PC-3 (cell line): ENCODE measurements around the gene EREG. TPM values are rescaled to one million over a fixed set of nuclear protein-coding genes. Genes with fewer than 3 reads are reported as not detected.
A peak's percentile ranks its signal among the peaks of the same experiment; 100 is the strongest.
"Not testable (repeated sequence)": the region's sequence is repeated elsewhere in the genome, so short reads cannot be mapped to it uniquely, and the experiment has no call there.

Source experiments
- ATAC-seq: fragments of 200-7000 bp; cut with Tn5 transposase; 2 replicates; pipeline ENCODE4 v1.9.1; 2020; ENCODE audit warnings: mild to moderate bottlenecking, moderate library complexity
- BruUV-seq: library from RNA; stranded (reverse); fragments of 400-500 nt; replicated peaks from 2 replicates; lab custom pipeline; 2021; lab: Mats Ljungman, UMichigan
- CTCF ChIA-PET: fragments of 300-600 bp; sonication (Branson Sonifier 250); formaldehyde crosslinking; loops from one replicate; lab custom pipeline; 2022; ENCODE audit warnings: antibody characterized with exemption; lab: Charles Lee
- POLR2A ChIA-PET: fragments of 300-600 bp; sonication (Branson Sonifier 250); formaldehyde crosslinking; loops from one replicate; lab custom pipeline; 2022; ENCODE audit warnings: antibody characterized with exemption; ENCODE audit not compliant: unreplicated experiment; lab: Charles Lee
- DNase-seq: peaks from one replicate; pipeline ENCODE4 v3.0.0-alpha.2; 2015
- H2AFZ ChIP-seq: fragments of 300-600 bp; sonication (generic); 2 replicates; pipeline ENCODE4 v1.6.0; 2016; ENCODE audit warnings: antibody characterized with exemption, low read length
- H3F3A ChIP-seq: fragments of 300-600 bp; sonication (generic); one replicate; pipeline ENCODE4 v1.6.0; 2017; ENCODE audit warnings: antibody characterized with exemption, low read length, control low read depth, mild to moderate bottlenecking; ENCODE audit not compliant: unreplicated experiment
- H3K27ac ChIP-seq: fragments of 300-600 bp; sonication (generic); 2 replicates; pipeline ENCODE4 v1.5.1; 2016; ENCODE audit warnings: mild to moderate bottlenecking, low read length
- H3K27me3 ChIP-seq: fragments of 300-600 bp; sonication (generic); 2 replicates; pipeline ENCODE4 v1.6.1; 2016; ENCODE audit warnings: low read length, mixed read lengths
- H3K36me3 ChIP-seq: fragments of 300-600 bp; sonication (generic); 2 replicates; pipeline ENCODE4 v1.6.1; 2016; ENCODE audit warnings: low read depth, mixed run types, low read length, mixed read lengths
- H3K4me1 ChIP-seq: fragments of 300-600 bp; sonication (generic); 2 replicates; pipeline ENCODE4 v1.5.1; 2016; ENCODE audit warnings: low read length; ENCODE audit not compliant: insufficient read depth
- H3K4me2 ChIP-seq: fragments of 300-600 bp; sonication (generic); 2 replicates; pipeline ENCODE4 v1.6.0; 2016; ENCODE audit warnings: low read length
- H3K4me3 ChIP-seq: fragments of 300-600 bp; sonication (generic); 2 replicates; pipeline ENCODE4 v1.5.1; 2016; ENCODE audit warnings: mild to moderate bottlenecking, low read length, mixed read lengths
- H3K79me2 ChIP-seq: fragments of 300-600 bp; sonication (generic); 2 replicates; pipeline ENCODE4 v1.6.1; 2017; ENCODE audit warnings: low read length, mixed read lengths
- H3K9ac ChIP-seq: fragments of 300-600 bp; sonication (generic); 2 replicates; pipeline ENCODE4 v1.6.0; 2016; ENCODE audit warnings: mild to moderate bottlenecking, low read length
- H3K9me2 ChIP-seq: fragments of 300-600 bp; sonication (generic); replicated peaks from 2 replicates; pipeline ENCODE4 v1.6.1; 2016; ENCODE audit warnings: mixed run types, low read length, mixed read lengths
- H3K9me3 ChIP-seq: fragments of 300-600 bp; sonication (generic); 2 replicates; pipeline ENCODE4 v1.6.1; 2016; ENCODE audit warnings: low read length, mixed read lengths
- H4K20me1 ChIP-seq: fragments of 300-600 bp; sonication (generic); 2 replicates; pipeline ENCODE4 v1.6.1; 2016; ENCODE audit warnings: low read length, mixed read lengths
- EZH2 ChIP-seq: fragments of 300-600 bp; sonication (generic); IDR thresholded peaks from one replicate; pipeline ENCODE4 v1.6.1; 2017; ENCODE audit warnings: antibody characterized with exemption, mild to moderate bottlenecking, low read length; ENCODE audit not compliant: unreplicated experiment
- EZH2phosphoT487 ChIP-seq: fragments of 300-600 bp; sonication (generic); IDR thresholded peaks from 2 replicates; pipeline ENCODE4 v1.6.1; 2018; ENCODE audit warnings: mild to moderate bottlenecking, antibody characterized with exemption, low read length, borderline replicate concordance
- intact Hi-C: fragments of 100-400 bp; cut with micrococcal nuclease; formaldehyde crosslinking; loops from 2 replicates; pipeline ENCODE4 v1.9.0; 2023
- total RNA-seq: library from RNA; depleted of rRNA; stranded (reverse); fragments of >200 nt; gene quantifications from 2 replicates; pipeline ENCODE4 v1.2.3, GENCODE V29; 2014
- TF ChIP-seq, protein P1 (sequence below): fragments of 300-600 bp; sonication (generic); conservative IDR thresholded peaks from 2 replicates; pipeline ENCODE4 v1.5.1; 2017; ENCODE audit warnings: antibody characterized with exemption, low read depth, mild to moderate bottlenecking, low read length

EREG gene
- total RNA-seq, 1 experiment from 2014 or later: 2.2 TPM

- H3F3A ChIP-seq: peaks cover 4% of the 10 kb centered on the region
- no peaks in the 10 kb centered on the region for H4K20me1 ChIP-seq
- H3K9me3 ChIP-seq: no peaks in the 10 kb centered on the region
- TSS peak; percentile 99 for BruUV-seq
- H3K9me2 ChIP-seq: no peaks in the 10 kb centered on the region
- intact Hi-C loops: loop anchor here (5.0 kb wide), 2 partner anchors 49 to 134 kb away; partner anchors contain the start of gene AREG
- H3K9ac ChIP-seq: peak overlapping the region; percentile 83
- H2AFZ ChIP-seq: peak overlapping the region; percentile 63
- peaks cover 29% of the 10 kb centered on the region for H3K4me1 ChIP-seq
- no peaks in the 10 kb centered on the region for H3K79me2 ChIP-seq
- no peaks in the 10 kb centered on the region for H3K27me3 ChIP-seq
- ChIA-PET POLR2A (interaction anchor here (0.6 kb wide), 1 partner anchor 9 kb away, joined by 4 read pairs; no protein-coding TSS in a partner anchor), CTCF (no interaction called here)
- peak overlapping the region; percentile 33 for H3K27ac ChIP-seq
- TF ChIP-seq EZH2phosphoT487: no peak
- no peak for TF ChIP-seq EZH2
- TF ChIP-seq, protein P1, sequence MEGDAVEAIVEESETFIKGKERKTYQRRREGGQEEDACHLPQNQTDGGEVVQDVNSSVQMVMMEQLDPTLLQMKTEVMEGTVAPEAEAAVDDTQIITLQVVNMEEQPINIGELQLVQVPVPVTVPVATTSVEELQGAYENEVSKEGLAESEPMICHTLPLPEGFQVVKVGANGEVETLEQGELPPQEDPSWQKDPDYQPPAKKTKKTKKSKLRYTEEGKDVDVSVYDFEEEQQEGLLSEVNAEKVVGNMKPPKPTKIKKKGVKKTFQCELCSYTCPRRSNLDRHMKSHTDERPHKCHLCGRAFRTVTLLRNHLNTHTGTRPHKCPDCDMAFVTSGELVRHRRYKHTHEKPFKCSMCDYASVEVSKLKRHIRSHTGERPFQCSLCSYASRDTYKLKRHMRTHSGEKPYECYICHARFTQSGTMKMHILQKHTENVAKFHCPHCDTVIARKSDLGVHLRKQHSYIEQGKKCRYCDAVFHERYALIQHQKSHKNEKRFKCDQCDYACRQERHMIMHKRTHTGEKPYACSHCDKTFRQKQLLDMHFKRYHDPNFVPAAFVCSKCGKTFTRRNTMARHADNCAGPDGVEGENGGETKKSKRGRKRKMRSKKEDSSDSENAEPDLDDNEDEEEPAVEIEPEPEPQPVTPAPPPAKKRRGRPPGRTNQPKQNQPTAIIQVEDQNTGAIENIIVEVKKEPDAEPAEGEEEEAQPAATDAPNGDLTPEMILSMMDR: no peak
- DNase-seq (peak; percentile 23), ATAC-seq (peak; percentile 43)
- H3K4me3 ChIP-seq: peak overlapping the region; percentile 70
- no peaks in the 10 kb centered on the region for H3K36me3 ChIP-seq
- peak overlapping the region; percentile 83 for H3K4me2 ChIP-seq
Observed at GRCh38 chr4:74397748-74398426, 32.9 kb downstream of the EREG start.

GRCh38 chr4:74398894-74399589 lies 34.1 kb downstream of the EREG start:
- H3K27ac ChIP-seq, H3K79me2 ChIP-seq, H3K9me3 ChIP-seq, DNase-seq, BruUV-seq, H3K9me2 ChIP-seq, H3K27me3 ChIP-seq, CTCF ChIA-PET, H4K20me1 ChIP-seq, H3K4me3 ChIP-seq, H3K9ac ChIP-seq, H3F3A ChIP-seq, H3K36me3 ChIP-seq, ATAC-seq: not testable (repeated sequence)
- intact Hi-C loops: loop anchor here (5.0 kb wide), 2 partner anchors 48 to 133 kb away; partner anchors contain the start of gene AREG
- POLR2A ChIA-PET: interaction anchor here (0.6 kb wide), 3 partner anchors 46 to 264 kb away, joined by 3 read pairs; no protein-coding TSS in a partner anchor
- Histone ChIP-seq H3K4me1 (peaks cover 29% of the 10 kb centered on the region), H2AFZ (0 out of 2 replicates have a peak overlapping the region, but pooled peaks have one; percentile 63), H3K4me2 (peak overlapping the region; percentile 83; the same call in 1 of the 2 replicates)

GRCh38 chr4:74400395-74400794 lies 35.5 kb downstream of the EREG start:
- POLR2A ChIA-PET: interaction anchor here (0.8 kb wide), 1 partner anchor 44 kb away, joined by 4 read pairs; the partner anchor contains the start of gene AREG
- no peaks in the 10 kb centered on the region for H3K27me3 ChIP-seq
- H3K9me3 ChIP-seq: no peaks in the 10 kb centered on the region
- ATAC-seq (no peak), DNase-seq (no peak)
- H3K4me2 ChIP-seq: no peak overlapping the region
- BruUV-seq: no TSS peak
- no peaks in the 10 kb centered on the region for H4K20me1 ChIP-seq
- no peak overlapping the region for H3K9ac ChIP-seq
- peaks cover 18% of the 10 kb centered on the region for H3K4me1 ChIP-seq
- H2AFZ ChIP-seq: no peak overlapping the region
- intact Hi-C loops: no loop called here
- H3K4me3 ChIP-seq: no peak overlapping the region
- TF ChIP-seq EZH2phosphoT487: no peak
- TF ChIP-seq EZH2: no peak
- TF ChIP-seq, protein P1: no peak
- no peaks in the 10 kb centered on the region for H3K79me2 ChIP-seq
- no peaks in the 10 kb centered on the region for H3K9me2 ChIP-seq
- CTCF ChIA-PET: no interaction called here
- H3K36me3 ChIP-seq: no peaks in the 10 kb centered on the region
- no peak overlapping the region for H3K27ac ChIP-seq
- no peaks in the 10 kb centered on the region for H3F3A ChIP-seq
